C4-2B (cell line): Measurements from ENCODE around the gene PCBP4.

Experiments
- H3K27ac ChIP-seq: fragments of 450-650 bp; 2 replicates; pipeline ENCODE4 v1.5.1; 2017
- ZFX ChIP-seq: fragments of 450-650 bp; IDR thresholded peaks from 2 replicates; pipeline ENCODE4 v1.6.1; 2017
- TF ChIP-seq, protein P1 (sequence below): fragments of 450-650 bp; conservative IDR thresholded peaks from 2 replicates; pipeline ENCODE4 v1.5.1; 2017; ENCODE audit warnings: mild to moderate bottlenecking

Gene PCBP4

DNA sequence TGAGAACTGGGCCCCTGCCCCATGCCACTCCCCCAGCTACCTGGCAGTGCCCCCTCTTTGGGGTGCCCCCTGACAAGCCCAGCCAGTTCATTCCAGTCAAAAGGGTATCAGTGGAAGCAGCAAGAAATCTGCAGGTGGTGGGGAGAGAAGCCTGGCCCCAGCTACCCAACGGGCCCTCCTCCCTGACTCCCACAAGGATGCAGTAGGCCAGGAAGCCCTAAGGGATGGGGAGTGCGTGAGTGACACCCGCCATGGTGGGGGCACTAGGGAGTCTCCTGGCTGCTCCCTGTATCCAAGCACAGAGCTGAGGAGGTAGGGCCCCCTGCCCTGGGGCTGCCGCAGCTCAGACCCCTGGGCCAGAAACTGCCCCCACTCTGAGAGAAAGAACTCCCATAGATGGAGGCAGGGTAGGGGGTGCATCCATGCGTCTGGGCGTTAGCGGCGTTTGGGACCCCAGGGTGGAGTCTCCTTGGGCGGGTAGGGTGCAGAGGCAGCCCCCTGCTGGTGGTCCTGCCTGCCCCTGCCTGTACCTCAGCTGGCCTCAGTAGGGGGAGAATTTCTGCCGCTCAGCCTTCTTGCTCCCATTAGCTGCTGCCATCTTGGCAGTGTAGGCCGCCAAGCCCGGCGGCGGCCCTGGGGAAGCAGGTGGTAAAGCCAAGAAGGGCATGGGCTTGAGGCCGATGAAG is 9.6 kb downstream of the PCBP4 start:
- TF ChIP-seq, protein P1, sequence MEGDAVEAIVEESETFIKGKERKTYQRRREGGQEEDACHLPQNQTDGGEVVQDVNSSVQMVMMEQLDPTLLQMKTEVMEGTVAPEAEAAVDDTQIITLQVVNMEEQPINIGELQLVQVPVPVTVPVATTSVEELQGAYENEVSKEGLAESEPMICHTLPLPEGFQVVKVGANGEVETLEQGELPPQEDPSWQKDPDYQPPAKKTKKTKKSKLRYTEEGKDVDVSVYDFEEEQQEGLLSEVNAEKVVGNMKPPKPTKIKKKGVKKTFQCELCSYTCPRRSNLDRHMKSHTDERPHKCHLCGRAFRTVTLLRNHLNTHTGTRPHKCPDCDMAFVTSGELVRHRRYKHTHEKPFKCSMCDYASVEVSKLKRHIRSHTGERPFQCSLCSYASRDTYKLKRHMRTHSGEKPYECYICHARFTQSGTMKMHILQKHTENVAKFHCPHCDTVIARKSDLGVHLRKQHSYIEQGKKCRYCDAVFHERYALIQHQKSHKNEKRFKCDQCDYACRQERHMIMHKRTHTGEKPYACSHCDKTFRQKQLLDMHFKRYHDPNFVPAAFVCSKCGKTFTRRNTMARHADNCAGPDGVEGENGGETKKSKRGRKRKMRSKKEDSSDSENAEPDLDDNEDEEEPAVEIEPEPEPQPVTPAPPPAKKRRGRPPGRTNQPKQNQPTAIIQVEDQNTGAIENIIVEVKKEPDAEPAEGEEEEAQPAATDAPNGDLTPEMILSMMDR, result no peak
- no peak for TF ChIP-seq ZFX
- H3K27ac ChIP-seq, result no peak overlapping the region

DNA sequence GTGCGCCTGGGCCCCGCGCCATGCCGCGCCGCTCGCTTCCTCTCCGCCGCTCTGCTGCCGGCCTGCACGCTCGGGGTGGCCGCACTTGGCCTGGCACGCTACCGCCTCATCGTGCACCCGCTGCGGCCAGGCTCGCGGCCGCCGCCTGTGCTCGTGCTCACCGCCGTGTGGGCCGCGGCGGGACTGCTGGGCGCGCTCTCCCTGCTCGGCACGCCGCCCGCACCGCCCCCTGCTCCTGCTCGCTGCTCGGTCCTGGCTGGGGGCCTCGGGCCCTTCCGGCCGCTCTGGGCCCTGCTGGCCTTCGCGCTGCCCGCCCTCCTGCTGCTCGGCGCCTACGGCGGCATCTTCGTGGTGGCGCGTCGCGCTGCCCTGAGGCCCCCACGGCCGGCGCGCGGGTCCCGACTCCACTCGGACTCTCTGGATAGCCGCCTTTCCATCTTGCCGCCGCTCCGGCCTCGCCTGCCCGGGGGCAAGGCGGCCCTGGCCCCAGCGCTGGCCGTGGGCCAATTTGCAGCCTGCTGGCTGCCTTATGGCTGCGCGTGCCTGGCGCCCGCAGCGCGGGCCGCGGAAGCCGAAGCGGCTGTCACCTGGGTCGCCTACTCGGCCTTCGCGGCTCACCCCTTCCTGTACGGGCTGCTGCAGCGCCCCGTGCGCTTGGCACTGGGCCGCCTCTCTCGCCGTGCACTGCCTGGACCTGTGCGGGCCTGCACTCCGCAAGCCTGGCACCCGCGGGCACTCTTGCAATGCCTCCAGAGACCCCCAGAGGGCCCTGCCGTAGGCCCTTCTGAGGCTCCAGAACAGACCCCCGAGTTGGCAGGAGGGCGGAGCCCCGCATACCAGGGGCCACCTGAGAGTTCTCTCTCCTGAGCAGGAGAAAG is 11.1 kb downstream of the PCBP4 start:
- no peak overlapping the region for H3K27ac ChIP-seq
- TF ChIP-seq, protein P1, result no peak
- no peak for TF ChIP-seq ZFX

DNA sequence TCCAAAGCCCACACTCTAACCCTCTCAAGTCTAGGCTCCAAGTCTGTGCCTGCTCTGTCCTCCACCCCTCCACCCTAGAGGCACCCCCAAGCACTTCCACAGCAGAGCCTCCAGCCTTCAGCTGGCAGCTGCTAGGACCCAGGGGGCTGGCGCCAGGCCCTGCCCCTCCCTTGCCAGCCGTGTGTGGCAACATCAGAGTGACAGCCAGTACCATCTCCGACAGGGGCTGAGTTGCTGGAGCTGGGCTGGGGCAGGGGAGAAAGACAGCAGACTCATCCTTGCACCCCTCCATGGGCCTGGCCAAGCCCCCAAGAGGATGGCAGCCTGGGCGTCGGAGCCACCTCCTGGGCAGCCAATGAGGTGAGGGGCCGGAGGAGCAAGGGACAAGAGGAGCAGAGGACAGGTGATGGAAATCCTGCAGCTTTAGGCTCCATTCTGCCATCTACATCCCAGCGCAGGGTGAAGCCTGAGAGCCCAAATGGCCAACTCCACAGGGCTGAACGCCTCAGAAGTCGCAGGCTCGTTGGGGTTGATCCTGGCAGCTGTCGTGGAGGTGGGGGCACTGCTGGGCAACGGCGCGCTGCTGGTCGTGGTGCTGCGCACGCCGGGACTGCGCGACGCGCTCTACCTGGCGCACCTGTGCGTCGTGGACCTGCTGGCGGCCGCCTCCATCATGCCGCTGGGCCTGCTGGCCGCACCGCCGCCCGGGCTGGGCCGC is 11.9 kb downstream of the PCBP4 start, which contains the start of gene GPR62:
GPR62 (plus strand) TSS at position 207 of the 718 bp plus-strand sequence; CDS start at position 479, 272 bp downstream.
- no peak within 1 kb of the TSS for H3K27ac ChIP-seq

DNA sequence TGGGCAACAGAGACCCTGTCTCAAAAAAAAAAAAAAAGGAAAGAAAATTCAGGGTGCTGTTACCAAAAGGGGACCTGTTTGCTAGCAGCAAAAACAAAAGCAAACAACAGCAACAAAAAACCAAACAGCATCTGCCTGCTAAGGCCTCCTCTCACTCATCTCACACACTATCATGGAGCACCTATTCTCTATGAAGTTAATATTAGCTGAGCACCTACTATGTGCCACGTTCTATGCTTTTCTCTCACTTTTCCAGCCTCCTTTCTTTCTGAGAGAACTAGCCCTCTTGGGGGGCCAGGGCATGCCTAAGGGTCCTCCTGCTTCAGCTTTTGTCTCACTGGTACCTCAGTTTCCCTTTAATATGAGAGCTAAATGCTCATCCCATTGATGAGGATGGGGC is 12.5 kb downstream of the PCBP4 start:
- TF ChIP-seq, protein P1, result no peak
- TF ChIP-seq ZFX, result no peak
- H3K27ac ChIP-seq, result no peak overlapping the region

More for the DNA sequence above, 11.9 kb downstream of the PCBP4 start, which contains the start of gene GPR62:
- no peak for TF ChIP-seq ZFX
- TF ChIP-seq, protein P1, result no peak

DNA sequence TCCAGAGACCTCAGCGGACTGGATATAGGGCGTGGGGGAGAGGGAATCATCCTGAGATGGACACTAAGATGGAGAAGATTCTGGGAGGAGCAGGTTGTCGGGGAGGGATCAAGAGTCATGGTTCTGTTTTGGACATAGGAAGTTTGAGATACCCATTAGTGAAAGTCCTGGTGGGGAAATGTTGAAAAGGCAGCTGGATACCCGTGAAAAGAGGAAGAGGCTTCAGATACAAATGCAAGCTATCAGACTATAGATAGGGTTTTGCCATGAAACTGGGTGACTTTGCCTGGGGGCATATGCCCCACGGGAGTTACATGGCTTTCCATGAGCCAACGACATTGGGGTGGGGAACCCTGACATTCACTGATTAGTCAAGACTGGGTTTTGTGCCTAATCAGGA is 13.1 kb downstream of the PCBP4 start:
- no peak overlapping the region for H3K27ac ChIP-seq
- TF ChIP-seq, protein P1, result no peak
- TF ChIP-seq ZFX, result no peak

DNA sequence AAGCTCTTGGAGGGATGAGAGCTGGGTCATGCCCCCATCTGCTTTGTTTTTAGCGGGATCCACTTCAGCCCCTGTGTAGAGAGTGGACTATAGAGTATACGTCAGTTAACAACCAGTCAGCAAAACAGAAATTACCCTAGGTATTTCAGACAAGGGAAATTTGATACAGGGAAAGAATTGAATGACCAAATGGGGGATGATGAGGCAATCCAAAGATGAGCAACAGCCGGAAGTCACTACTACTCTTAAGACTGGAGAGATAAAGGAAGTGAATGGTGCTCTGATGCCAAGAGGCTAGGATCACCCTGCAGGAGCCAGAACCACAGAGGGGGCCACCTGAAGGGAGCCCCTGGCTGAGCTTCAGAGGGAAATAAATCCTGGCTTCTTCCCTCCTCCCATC is 13.8 kb downstream of the PCBP4 start:
- TF ChIP-seq, protein P1, result no peak
- no peak for TF ChIP-seq ZFX
- no peak overlapping the region for H3K27ac ChIP-seq
